Psoas muscle (tissue), 8 donors: ENCODE data around the gene TRIM38. TPM values are rescaled to one million over a fixed set of nuclear protein-coding genes. Genes with fewer than 3 reads are reported as not detected.

Experiments
- ATAC-seq, 4 donors: fragments of 200-7000 bp; cut with Tn5 transposase; one replicate each; pipeline ENCODE4 v1.9.1; 2020; ENCODE audit warnings: moderate library complexity in 3 of 4, mild to moderate bottlenecking in 2 of 4
- DNase-seq, 2 donors: peaks; one replicate each; pipeline ENCODE4 v3.0.0-alpha.2; 2020
- H3K27ac ChIP-seq: fragments of 200-600 bp; one replicate; pipeline ENCODE4 v1.8.0; 2022
- H3K27me3 ChIP-seq, 3 donors: fragments of 200-600 bp in 1 of 3; one replicate each; pipeline versions ENCODE4 v1.6.1 to v1.8.0; 2013 to 2022; ENCODE audit warnings: low read length in 2 of 3, mild to moderate bottlenecking in 2 of 3, moderate library complexity in 1 of 3; ENCODE audit not compliant: insufficient read depth in 3 of 3
- H3K36me3 ChIP-seq, 2 donors: fragments of 200-600 bp in 1 of 2; one replicate each; pipeline versions ENCODE4 v1.6.1 to v1.8.0; 2013 to 2022; ENCODE audit warnings: low read depth in 1 of 2, mild to moderate bottlenecking in 1 of 2, moderate library complexity in 1 of 2; ENCODE audit not compliant: insufficient read depth in 1 of 2
- H3K4me1 ChIP-seq: fragments of 200-600 bp; one replicate; pipeline ENCODE4 v1.8.0; 2022
- H3K4me3 ChIP-seq: fragments of 200-600 bp; one replicate; pipeline ENCODE4 v1.8.0; 2022; ENCODE audit warnings: mild to moderate bottlenecking
- H3K9me3 ChIP-seq: fragments of 200-600 bp; one replicate; pipeline ENCODE4 v1.8.0; 2022
- WGBS, 3 donors: extraction: QIAGEN DNeasy Blood & Tissue Kit; methylation state at CpG; one replicate each; pipeline versions ENCODE4 v1.1.6 to v1.1.7; 2013; 5-methylcytosine and 5-hydroxymethylcytosine counted together
- intact Hi-C, 2 donors: fragments of 100-400 bp; cut with DNase I; formaldehyde crosslinking; loops; one replicate each; pipeline versions ENCODE4 v1.11.0 to v1.14.2; 2022
- polyA plus RNA-seq, 3 donors: library from polyadenylated mRNA; stranded (reverse); fragments of 200-250 nt; gene quantifications; one replicate each; pipeline ENCODE4 v1.2.3, GENCODE V29; 2013
- total RNA-seq, 4 donors: library from RNA; stranded (reverse); fragmentation: NEBNext Ultra II Directional in 2 of 4; extraction: Animal tissue kit (Norgen Biotek cat#: 25700) in 2 of 4; gene quantifications; one replicate each; pipeline versions ENCODE4 v1.2.1 to v1.2.4, GENCODE V29; 2021 to 2023
- TF ChIP-seq, protein P1 (sequence below): fragments of 200-600 bp; IDR thresholded peaks from one replicate; pipeline ENCODE4 v1.8.0; 2022; ENCODE audit warnings: antibody characterized with exemption
- donor health status: healthy with polysubstance abuse.
- donor health status: DM: no; HTN: no; CAD: no; lungs with moderate emphysema.
- donor health status: Bipolar disorder and iron deficiency.
- donor health status: healthy.
- donor health status: DM: yes; HTN: yes; CAD: no.
- donor health status: DM: no; HTN: no; CAD: no.
- donor health status: DM: no; HTN: no; CAD: no.
- donor health status: DM: yes; HTN: yes; CAD: no.

TRIM38 gene
- total and polyA plus RNA-seq, 7 donors = 1.4 to 7.3 (median 4.7) TPM

DNA sequence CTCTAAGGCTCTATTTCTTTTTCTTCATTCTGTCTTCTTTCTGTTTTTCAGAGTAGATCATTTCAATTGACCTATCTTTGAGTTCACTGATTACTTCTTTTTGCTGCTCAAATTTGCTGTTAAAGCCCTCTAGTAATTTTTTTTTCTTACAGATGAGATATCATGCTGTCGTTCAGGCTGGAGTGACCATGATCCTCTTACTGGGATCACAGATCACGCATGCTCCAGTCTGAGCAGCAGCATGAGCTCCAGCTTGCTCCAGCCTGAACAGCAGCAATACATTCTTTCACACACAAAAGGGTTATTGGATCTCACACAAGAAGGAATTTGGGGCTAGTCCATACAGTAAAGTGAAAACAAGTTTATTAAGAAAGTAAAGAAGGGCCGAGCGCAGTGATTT is 12.3 kb upstream of the TRIM38 start:
- H3K9me3 ChIP-seq = no peaks in the 10 kb centered on the region
- DNase-seq (no peak), ATAC-seq (no peak)
- no peaks in the 10 kb centered on the region for H3K36me3 ChIP-seq
- intact Hi-C loops = no loop called here
- WGBS, 3 donors = 60 to 64% (median 62%) methylated on average over 4 of the region's 4 CpGs
- no peak overlapping the region for H3K4me3 ChIP-seq
- no peaks in the 10 kb centered on the region for H3K4me1 ChIP-seq
- TF ChIP-seq, protein P1, sequence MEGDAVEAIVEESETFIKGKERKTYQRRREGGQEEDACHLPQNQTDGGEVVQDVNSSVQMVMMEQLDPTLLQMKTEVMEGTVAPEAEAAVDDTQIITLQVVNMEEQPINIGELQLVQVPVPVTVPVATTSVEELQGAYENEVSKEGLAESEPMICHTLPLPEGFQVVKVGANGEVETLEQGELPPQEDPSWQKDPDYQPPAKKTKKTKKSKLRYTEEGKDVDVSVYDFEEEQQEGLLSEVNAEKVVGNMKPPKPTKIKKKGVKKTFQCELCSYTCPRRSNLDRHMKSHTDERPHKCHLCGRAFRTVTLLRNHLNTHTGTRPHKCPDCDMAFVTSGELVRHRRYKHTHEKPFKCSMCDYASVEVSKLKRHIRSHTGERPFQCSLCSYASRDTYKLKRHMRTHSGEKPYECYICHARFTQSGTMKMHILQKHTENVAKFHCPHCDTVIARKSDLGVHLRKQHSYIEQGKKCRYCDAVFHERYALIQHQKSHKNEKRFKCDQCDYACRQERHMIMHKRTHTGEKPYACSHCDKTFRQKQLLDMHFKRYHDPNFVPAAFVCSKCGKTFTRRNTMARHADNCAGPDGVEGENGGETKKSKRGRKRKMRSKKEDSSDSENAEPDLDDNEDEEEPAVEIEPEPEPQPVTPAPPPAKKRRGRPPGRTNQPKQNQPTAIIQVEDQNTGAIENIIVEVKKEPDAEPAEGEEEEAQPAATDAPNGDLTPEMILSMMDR = no peak
- no peak overlapping the region for H3K27ac ChIP-seq
- H3K27me3 ChIP-seq = no peaks in the 10 kb centered on the region

DNA sequence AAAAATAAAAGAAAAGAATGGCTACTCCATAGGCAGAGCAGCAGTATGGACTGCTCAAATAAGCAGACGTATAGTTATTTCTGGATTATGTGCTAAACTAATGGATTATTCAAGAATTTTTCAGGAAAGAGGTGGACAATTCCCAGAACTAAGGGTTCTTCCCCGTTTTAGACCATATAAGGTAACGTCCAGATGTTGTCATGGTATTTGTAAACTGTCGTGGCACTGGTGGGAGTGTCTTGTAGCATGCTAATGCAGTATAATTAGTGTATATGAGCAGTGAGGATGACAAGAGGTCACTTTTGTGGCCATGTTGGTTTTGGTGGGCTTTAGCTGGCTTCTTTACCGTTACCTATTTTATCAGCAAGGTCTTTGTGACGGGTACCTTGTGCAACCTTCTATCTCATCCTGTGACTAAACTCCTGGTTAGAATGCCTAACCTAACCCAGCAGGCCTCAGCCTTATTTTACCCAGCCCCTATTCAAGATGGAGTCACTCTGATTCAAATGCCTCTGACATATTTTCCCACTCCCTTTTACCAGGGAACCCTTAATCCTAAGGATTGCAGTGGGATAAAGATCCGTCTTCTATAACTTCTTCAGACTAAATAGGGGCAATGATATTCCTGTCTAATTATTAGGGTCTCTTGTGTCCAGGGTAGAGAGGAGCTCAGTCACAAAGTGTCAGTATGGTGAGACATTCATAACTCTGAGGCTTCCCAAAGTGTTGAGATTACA is 11.1 kb upstream of the TRIM38 start:
- Histone ChIP-seq H3K36me3 (no peaks in the 10 kb centered on the region), H3K27ac (no peak overlapping the region), H3K4me1 (no peaks in the 10 kb centered on the region), H3K9me3 (no peaks in the 10 kb centered on the region), H3K4me3 (no peak overlapping the region), H3K27me3 (no peaks in the 10 kb centered on the region)
- ATAC-seq = no peak
- 72 to 76% (median 72%) methylated on average over 7 of the region's 7 CpGs for WGBS, 3 donors
- no peak for DNase-seq
- intact Hi-C loops = no loop called here
- TF ChIP-seq, protein P1 = no peak

DNA sequence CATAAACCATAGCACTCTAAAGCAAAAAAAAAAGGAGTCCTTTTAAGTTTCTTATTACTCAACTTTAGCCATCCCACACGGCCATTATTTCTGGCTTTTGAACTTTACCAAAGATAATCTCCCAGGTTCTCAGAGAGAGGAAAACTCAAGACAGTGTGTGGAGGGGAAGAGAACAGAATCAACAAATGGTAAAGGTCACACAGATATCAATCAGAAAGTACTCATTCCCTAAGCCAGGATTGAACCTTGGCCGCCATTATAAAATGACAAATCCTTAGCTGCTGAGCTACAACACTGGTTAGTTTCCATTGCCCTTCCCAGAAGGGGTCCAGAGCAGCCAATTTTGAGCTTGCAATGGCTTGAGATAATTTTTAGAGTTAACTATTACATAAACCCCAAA is 10.1 kb upstream of the TRIM38 start:
- Histone ChIP-seq H3K4me3 (no peak overlapping the region), H3K4me1 (no peaks in the 10 kb centered on the region), H3K27me3 (no peaks in the 10 kb centered on the region), H3K36me3 (no peaks in the 10 kb centered on the region), H3K27ac (no peak overlapping the region), H3K9me3 (no peaks in the 10 kb centered on the region)
- ATAC-seq (no peak), DNase-seq (no peak)
- WGBS, 3 donors = 85 to 92% (median 91%) methylated on average over 2 of the region's 2 CpGs
- intact Hi-C loops = no loop called here
- TF ChIP-seq, protein P1 = no peak

DNA sequence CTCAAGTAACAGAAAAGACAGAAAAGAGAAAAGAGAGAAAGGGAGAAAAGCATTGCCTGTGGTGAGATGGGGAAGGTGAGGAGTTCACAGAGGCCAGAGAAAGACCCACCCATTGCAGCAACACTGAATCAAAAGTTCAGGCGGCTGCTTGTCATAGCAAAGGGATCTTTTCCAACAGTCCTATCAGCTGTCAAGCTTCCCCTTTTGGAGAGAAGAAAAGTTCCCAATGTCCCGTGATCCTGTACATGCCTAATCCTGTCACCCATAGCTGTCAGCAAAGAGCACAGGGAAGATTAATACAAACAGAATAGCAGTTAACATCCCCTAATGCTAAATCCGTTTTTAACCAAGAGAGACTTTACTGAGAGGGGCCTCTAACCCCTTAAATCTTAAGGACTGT is 8.9 kb upstream of the TRIM38 start:
- H3K36me3 ChIP-seq = no peaks in the 10 kb centered on the region
- H3K4me1 ChIP-seq = no peaks in the 10 kb centered on the region
- H3K27ac ChIP-seq = no peak overlapping the region
- H3K9me3 ChIP-seq = no peaks in the 10 kb centered on the region
- H3K4me3 ChIP-seq = no peak overlapping the region
- H3K27me3 ChIP-seq = no peaks in the 10 kb centered on the region
- TF ChIP-seq, protein P1 = no peak
- ATAC-seq = no peak
- intact Hi-C loops = no loop called here
- 62 to 77% (median 68%) methylated on average over 3 of the region's 3 CpGs for WGBS, 3 donors
- DNase-seq = no peak

DNA sequence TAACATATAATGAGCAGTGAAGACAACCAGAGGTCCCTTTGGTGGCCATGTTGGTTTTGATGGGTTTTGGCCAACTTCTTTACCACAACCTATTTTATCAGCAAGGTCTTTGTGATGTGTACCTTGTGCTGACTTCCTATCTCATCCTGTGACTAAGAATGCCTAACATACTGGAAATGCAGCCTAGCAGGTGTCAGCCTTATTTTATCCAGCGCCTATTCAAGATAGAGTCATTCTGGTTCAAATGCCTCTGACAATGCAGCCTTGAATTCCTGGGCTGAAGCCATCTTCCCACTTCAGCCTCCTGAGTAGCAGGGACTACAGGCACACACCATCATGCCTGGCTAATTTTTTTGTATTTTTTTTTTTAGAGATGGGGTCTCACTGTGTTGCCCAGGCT is 7.8 kb upstream of the TRIM38 start:
- peaks cover 2% of the 10 kb centered on the region for H3K4me1 ChIP-seq
- H3K4me3 ChIP-seq = no peak overlapping the region
- TF ChIP-seq, protein P1 = no peak
- H3K27me3 ChIP-seq = no peaks in the 10 kb centered on the region
- ATAC-seq (no peak), DNase-seq (no peak)
- H3K9me3 ChIP-seq = no peaks in the 10 kb centered on the region
- WGBS, 3 donors = 0 to 77% (median 66%) methylated on average over 1 of the region's 1 CpG
- H3K36me3 ChIP-seq = no peaks in the 10 kb centered on the region
- H3K27ac ChIP-seq = no peak overlapping the region
- intact Hi-C loops = no loop called here
